Endodermal cell (in vitro differentiated cells): ENCODE results near the gene MPC1L. TPM values are rescaled to one million over a fixed set of nuclear protein-coding genes. Genes with fewer than 3 reads are reported as not detected.

Experiments
- DNase-seq: peaks from one replicate; pipeline ENCODE4 v3.0.0-alpha.2; 2017
- H3K27ac ChIP-seq: 2 replicates; pipeline ENCODE4 v1.5.1; 2013; ENCODE audit warnings: mild to moderate bottlenecking, low read depth, low read length, moderate library complexity
- H3K27me3 ChIP-seq: 2 replicates; pipeline ENCODE4 v1.6.1; 2013; ENCODE audit warnings: mild to moderate bottlenecking, low read length, moderate library complexity; ENCODE audit not compliant: insufficient read depth, control insufficient read depth, poor library complexity, severe bottlenecking
- H3K36me3 ChIP-seq: 2 replicates; pipeline ENCODE4 v1.7.0; 2013; ENCODE audit warnings: mild to moderate bottlenecking, low read length, moderate library complexity; ENCODE audit not compliant: control insufficient read depth, insufficient read depth
- H3K4me1 ChIP-seq: one replicate; pipeline ENCODE4 v1.7.0; 2013; ENCODE audit warnings: low read length; ENCODE audit not compliant: control insufficient read depth, insufficient read depth
- H3K4me3 ChIP-seq: 2 replicates; pipeline ENCODE4 v1.5.1; 2013; ENCODE audit warnings: mild to moderate bottlenecking, low read length, moderate library complexity
- H3K9ac ChIP-seq: 2 replicates; pipeline ENCODE4 v1.6.1; 2013; ENCODE audit warnings: mild to moderate bottlenecking, low read length, moderate library complexity; ENCODE audit not compliant: poor library complexity, severe bottlenecking; ENCODE audit errors: extremely low read depth
- H3K9me3 ChIP-seq: 2 replicates; pipeline ENCODE4 v1.6.1; 2013; ENCODE audit warnings: mild to moderate bottlenecking, low read length, moderate library complexity; ENCODE audit not compliant: control insufficient read depth
- H3K27ac Mint-ChIP-seq: 2 replicates; pipeline ENCODE4 v1.8.0; 2020; ENCODE audit warnings: mixed read lengths
- H3K27me3 Mint-ChIP-seq: 2 replicates; pipeline ENCODE4 v1.8.0; 2021; ENCODE audit warnings: mild to moderate bottlenecking, mixed read lengths; ENCODE audit not compliant: insufficient read depth
- H3K36me3 Mint-ChIP-seq: 2 replicates; pipeline ENCODE4 v1.8.0; 2020; ENCODE audit warnings: low read depth, mixed read lengths
- H3K4me1 Mint-ChIP-seq: 2 replicates; pipeline ENCODE4 v1.8.0; 2020; ENCODE audit warnings: mixed read lengths
- H3K4me3 Mint-ChIP-seq: 2 replicates; pipeline ENCODE4 v1.8.0; 2020; ENCODE audit warnings: mild to moderate bottlenecking, moderate library complexity, mixed read lengths
- H3K9me3 Mint-ChIP-seq: 2 replicates; pipeline ENCODE4 v1.8.0; 2020; ENCODE audit warnings: mild to moderate bottlenecking, mixed read lengths
- WGBS, 2 experiments: methylation state at CpG; one replicate each; pipeline versions ENCODE4 v1.1.5 to v1.1.7; 2013; ENCODE audit warnings: missing lambda C conversion rate in 2 of 2, mixed read lengths in 1 of 2; ENCODE audit not compliant: insufficient coverage in 1 of 2, insufficient read length in 1 of 2; 5-methylcytosine and 5-hydroxymethylcytosine counted together
- total RNA-seq, 2 donors: library from RNA; stranded (reverse); fragmentation: NEBNext Ultra II Directional in 1 of 2; extraction: Animal tissue kit (Norgen Biotek cat#: 25700) in 1 of 2; gene quantifications; 2 replicates in 1 of 2; 3 replicates in 1 of 2; pipeline ENCODE4 v1.2.1, GENCODE V29; 2021
- TF ChIP-seq, protein P1 (sequence below): fragments of 200-600 bp; sonication (generic); conservative IDR thresholded peaks from 2 replicates; pipeline ENCODE4 v1.5.0; 2021; ENCODE audit warnings: antibody characterized with exemption, mild to moderate bottlenecking

MPC1L gene
- total RNA-seq, 2 donors from 2014 or later, result not detected

DNA sequence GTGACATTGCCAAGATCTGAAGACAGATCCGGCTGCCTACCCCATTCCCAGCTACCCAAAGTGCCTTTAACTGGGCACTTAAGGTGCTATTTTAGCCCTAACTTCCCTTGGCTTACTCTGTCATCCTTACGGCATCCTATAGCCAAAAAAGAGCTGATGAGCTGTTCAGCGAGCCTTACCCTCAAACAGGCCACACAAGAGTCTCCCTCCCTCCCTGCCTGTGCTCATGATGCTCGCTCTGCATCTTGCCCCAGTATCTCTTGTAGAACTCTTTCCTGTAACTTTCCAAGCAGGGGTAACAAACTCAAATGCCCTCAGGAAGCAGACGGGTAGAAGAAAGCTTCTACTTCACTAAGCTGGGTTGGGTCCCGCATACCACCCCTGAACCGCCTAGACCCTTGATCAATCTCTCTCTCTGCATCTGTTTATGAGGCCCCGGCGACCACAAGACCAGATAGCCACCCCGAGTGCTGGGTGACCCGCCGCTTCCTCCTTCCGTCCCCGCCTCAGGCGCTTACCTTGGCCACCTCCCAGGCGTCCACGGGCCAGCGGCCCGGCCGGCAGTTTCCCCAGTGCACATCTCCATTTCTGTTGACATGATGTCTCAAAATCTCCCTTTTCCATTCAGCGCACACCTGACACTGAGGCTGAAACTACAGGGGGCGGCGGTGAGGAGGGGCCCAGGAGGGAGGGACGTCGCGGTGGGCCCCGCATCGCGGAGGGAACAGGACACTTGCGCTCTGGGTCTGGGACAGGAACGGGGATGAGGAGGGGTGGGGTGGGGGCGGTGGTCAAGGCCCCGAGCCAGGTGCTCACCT is 23.5 kb downstream of the MPC1L start:
- Histone ChIP-seq H3K4me3 (peak overlapping the region; percentile 84), H3K9me3 (no peaks in the 10 kb centered on the region), H3K9ac (peak overlapping the region; percentile 49), H3K27me3 (no peaks in the 10 kb centered on the region), H3K36me3 (peaks cover 13% of the 10 kb centered on the region), H3K27ac (no peak overlapping the region), H3K4me1 (no peaks in the 10 kb centered on the region)
- Mint-ChIP-seq H3K4me3 (peak overlapping the region; percentile 91), H3K4me1 (peaks cover 14% of the 10 kb centered on the region), H3K36me3 (peaks cover 11% of the 10 kb centered on the region), H3K27ac (peak overlapping the region; percentile 93), H3K27me3 (no peaks in the 10 kb centered on the region), H3K9me3 (peaks cover 26% of the 10 kb centered on the region)
- DNase-seq, result no peak
- TF ChIP-seq, protein P1, sequence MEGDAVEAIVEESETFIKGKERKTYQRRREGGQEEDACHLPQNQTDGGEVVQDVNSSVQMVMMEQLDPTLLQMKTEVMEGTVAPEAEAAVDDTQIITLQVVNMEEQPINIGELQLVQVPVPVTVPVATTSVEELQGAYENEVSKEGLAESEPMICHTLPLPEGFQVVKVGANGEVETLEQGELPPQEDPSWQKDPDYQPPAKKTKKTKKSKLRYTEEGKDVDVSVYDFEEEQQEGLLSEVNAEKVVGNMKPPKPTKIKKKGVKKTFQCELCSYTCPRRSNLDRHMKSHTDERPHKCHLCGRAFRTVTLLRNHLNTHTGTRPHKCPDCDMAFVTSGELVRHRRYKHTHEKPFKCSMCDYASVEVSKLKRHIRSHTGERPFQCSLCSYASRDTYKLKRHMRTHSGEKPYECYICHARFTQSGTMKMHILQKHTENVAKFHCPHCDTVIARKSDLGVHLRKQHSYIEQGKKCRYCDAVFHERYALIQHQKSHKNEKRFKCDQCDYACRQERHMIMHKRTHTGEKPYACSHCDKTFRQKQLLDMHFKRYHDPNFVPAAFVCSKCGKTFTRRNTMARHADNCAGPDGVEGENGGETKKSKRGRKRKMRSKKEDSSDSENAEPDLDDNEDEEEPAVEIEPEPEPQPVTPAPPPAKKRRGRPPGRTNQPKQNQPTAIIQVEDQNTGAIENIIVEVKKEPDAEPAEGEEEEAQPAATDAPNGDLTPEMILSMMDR, result no peak
- WGBS, 2 experiments, result 0 to 7% methylated on average over 3 to 31 of the region's 33 CpGs

- 4 to 50% methylated on average over 2 to 66 of the region's 66 CpGs for WGBS, 2 experiments
- TF ChIP-seq, protein P1, result peak; percentile 54
- peak; percentile 98 for DNase-seq
Measured at GRCh38 chrX:40647307-40648197, 24.3 kb downstream of the MPC1L start, which contains the start of gene CXorf38. TSS of gene CXorf38 (minus strand) at chrX:40647561. CDS start at chrX:40647520, 41 bp downstream.

GRCh38 chrX:40651620-40652223 is 28.5 kb downstream of the MPC1L start:
- DNase-seq, result peak; percentile 87
- no peak overlapping the region for H3K27ac Mint-ChIP-seq
- Histone ChIP-seq H3K9me3 (no peaks in the 10 kb centered on the region), H3K27me3 (no peaks in the 10 kb centered on the region), H3K4me1 (no peaks in the 10 kb centered on the region), H3K27ac (no peak overlapping the region), H3K9ac (no peak overlapping the region), H3K4me3 (no peak overlapping the region), H3K36me3 (peaks cover 33% of the 10 kb centered on the region)
- H3K27me3 Mint-ChIP-seq, result no peaks in the 10 kb centered on the region
- TF ChIP-seq, protein P1, result peak; percentile 92
- 57% methylated on average over 3 of the region's 3 CpGs; no CpG with 5 or more reads in 1 of the 2 experiments for WGBS, 2 experiments
- no peak overlapping the region for H3K4me3 Mint-ChIP-seq
- peaks cover under 1% of the 10 kb centered on the region for H3K9me3 Mint-ChIP-seq
- H3K36me3 Mint-ChIP-seq, result peaks cover 12% of the 10 kb centered on the region
- H3K4me1 Mint-ChIP-seq, result peaks cover under 1% of the 10 kb centered on the region

More at GRCh38 chrX:40647307-40648197, 24.3 kb downstream of the MPC1L start, which contains the start of gene CXorf38:
- Histone ChIP-seq H3K9me3 (no peaks in the 10 kb centered on the region), H3K27ac (peak within 1 kb of the TSS; percentile 21), H3K27me3 (no peaks in the 10 kb centered on the region), H3K36me3 (peaks cover 13% of the 10 kb centered on the region), H3K9ac (peak within 1 kb of the TSS; percentile 49), H3K4me3 (peak within 1 kb of the TSS; percentile 84), H3K4me1 (no peaks in the 10 kb centered on the region)
- peak within 1 kb of the TSS; percentile 93 for H3K27ac Mint-ChIP-seq
- peaks cover 18% of the 10 kb centered on the region for H3K9me3 Mint-ChIP-seq
- peaks cover 14% of the 10 kb centered on the region for H3K4me1 Mint-ChIP-seq
- no peaks in the 10 kb centered on the region for H3K27me3 Mint-ChIP-seq
- peaks cover 6% of the 10 kb centered on the region for H3K36me3 Mint-ChIP-seq
- H3K4me3 Mint-ChIP-seq, result peak within 1 kb of the TSS; percentile 91
